ENCODE results near the gene HIBADH. TPM values are rescaled to one million over a fixed set of nuclear protein-coding genes. Genes with fewer than 3 reads are reported as not detected.
"Not testable (repeated sequence)": the region's sequence is repeated elsewhere in the genome, so short reads cannot be mapped to it uniquely, and the experiment has no call there.

The HIBADH gene
- total RNA-seq, 1 donor from 2014 or later = 108 TPM

DNA sequence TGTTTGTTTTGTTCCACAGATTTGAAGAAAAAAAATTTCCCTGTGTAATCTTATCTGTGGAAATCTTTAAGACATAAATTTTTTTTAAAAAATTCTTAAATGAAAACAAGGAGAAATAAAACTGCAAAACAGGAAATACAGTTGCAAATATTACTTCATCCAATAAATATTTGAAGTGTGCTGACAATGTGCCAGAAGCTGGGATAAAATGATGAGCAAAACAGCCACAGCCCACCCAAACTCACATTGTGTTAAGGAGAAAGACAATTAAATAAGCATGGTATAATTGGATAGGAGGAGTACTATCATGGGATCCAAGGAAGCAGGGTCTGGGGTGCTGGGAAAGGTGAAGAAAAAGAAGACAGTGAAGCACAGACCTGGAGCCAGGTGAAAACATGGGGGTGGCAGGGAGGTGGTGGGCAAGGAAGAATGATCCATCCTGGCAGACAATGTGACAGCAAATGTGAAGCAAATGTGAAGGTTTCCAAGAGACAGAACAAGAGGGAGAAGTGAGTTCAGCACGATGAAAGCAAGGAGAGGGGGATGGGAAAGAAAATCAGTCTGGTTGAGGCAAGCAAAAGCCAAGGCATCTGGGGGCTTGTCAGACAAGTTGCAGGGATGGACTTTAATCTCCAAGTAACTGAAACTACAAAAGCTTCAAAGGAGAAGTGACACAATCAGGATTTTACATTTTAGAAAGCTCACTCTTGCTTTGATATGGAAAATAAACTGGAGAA is 135.9 kb downstream of the HIBADH start:
- ATAC-seq (no peak), DNase-seq (ENCODE audit: missing footprints) (no peak)
- intact Hi-C loops (cut with DNase I) = no loop called here

DNA sequence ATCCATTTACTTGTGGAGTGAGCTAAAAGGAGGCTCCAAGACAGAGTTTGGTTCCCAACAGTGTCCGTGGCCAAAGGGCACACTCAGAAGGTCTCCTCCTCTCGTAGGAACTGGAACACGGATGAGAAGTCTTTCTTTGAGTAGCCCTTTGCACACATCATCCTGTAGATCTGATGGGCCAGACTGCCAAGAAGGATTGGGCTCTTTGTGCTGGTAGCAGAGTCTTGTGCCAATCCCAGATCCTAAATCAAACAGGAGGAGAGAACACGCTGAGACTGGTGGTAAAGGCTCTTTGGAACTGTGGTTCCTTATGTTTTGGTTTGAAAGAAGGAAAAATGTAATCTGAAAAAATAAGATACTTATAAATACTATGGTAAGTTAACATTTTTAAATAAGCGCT is 136.6 kb downstream of the HIBADH start:
- ATAC-seq = no peak
- intact Hi-C loops (cut with DNase I) = no loop called here
- DNase-seq (ENCODE audit: missing footprints) = no peak

- DNase-seq (ENCODE audit: missing footprints) = no peak
- intact Hi-C loops (cut with DNase I) = no loop called here
- ATAC-seq = no peak
Measured at GRCh38 chr7:27523321-27523720, 139.4 kb downstream of the HIBADH start.

GRCh38 chr7:27522566-27522965 is 140.1 kb downstream of the HIBADH start:
- DNase-seq (ENCODE audit: missing footprints) (no peak), ATAC-seq (no peak)
- intact Hi-C loops (cut with DNase I) = no loop called here

- intact Hi-C loops (cut with DNase I) = no loop called here
- ATAC-seq (peak; percentile 64), DNase-seq (ENCODE audit: missing footprints) (peak; percentile 64)
Measured at GRCh38 chr7:27520815-27521790, 141.6 kb downstream of the HIBADH start.

- ATAC-seq (no peak), DNase-seq (ENCODE audit: missing footprints) (no peak)
- intact Hi-C loops (cut with DNase I) = no loop called here
Measured at GRCh38 chr7:27519793-27520469, 142.8 kb downstream of the HIBADH start.

- DNase-seq (ENCODE audit: missing footprints) = no peak
- no peak for ATAC-seq
- intact Hi-C loops (cut with DNase I) = no loop called here
Measured at GRCh38 chr7:27518561-27519350, 143.9 kb downstream of the HIBADH start.

GRCh38 chr7:27516421-27516820 is 146.3 kb downstream of the HIBADH start:
- no peak for ATAC-seq
- no peak for DNase-seq (ENCODE audit: missing footprints)
- intact Hi-C loops (cut with DNase I) = no loop called here

- ATAC-seq (no peak), DNase-seq (ENCODE audit: missing footprints) (no peak)
- intact Hi-C loops (cut with DNase I) = no loop called here
Measured at GRCh38 chr7:27515933-27516332, 146.8 kb downstream of the HIBADH start.

GRCh38 chr7:27514861-27515260 is 147.8 kb downstream of the HIBADH start:
- DNase-seq (ENCODE audit: missing footprints) (no peak), ATAC-seq (no peak)
- intact Hi-C loops (cut with DNase I) = no loop called here

DNA sequence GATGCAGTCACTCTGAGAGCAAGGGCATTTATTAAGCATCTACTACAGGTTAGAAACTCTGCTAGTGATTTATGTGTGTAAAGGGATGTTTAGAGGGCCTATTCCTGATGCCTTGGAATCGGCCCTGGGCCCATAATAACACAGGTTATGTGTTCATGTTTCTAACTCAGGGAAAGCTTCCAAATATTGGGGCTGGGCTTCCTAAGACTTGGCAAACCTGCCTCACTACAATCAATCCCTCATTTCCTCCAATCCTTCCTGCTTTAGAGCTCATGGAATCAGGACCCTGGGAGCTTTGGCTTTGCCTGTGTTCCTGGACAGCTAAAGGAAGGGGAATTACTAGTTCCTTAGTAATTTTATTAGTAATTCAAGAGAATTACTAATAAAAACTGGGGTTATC is 148.8 kb downstream of the HIBADH start:
- intact Hi-C loops (cut with DNase I) = no loop called here
- DNase-seq (ENCODE audit: missing footprints) = no peak
- no peak for ATAC-seq

- intact Hi-C loops (cut with DNase I); ATAC-seq; DNase-seq (ENCODE audit: missing footprints): not testable (repeated sequence)
Measured at GRCh38 chr7:27511370-27511769, 151.3 kb downstream of the HIBADH start.

- no peak for ATAC-seq
- intact Hi-C loops (cut with DNase I) = no loop called here
- no peak for DNase-seq (ENCODE audit: missing footprints)
Measured at GRCh38 chr7:27510541-27510940, 152.1 kb downstream of the HIBADH start.

- intact Hi-C loops (cut with DNase I); DNase-seq (ENCODE audit: missing footprints); ATAC-seq: not testable (repeated sequence)
Measured at GRCh38 chr7:27501879-27502278, 160.8 kb downstream of the HIBADH start.

GRCh38 chr7:27501001-27501400 is 161.7 kb downstream of the HIBADH start:
- no peak for ATAC-seq
- no peak for DNase-seq (ENCODE audit: missing footprints)
- intact Hi-C loops (cut with DNase I) = no loop called here

DNA sequence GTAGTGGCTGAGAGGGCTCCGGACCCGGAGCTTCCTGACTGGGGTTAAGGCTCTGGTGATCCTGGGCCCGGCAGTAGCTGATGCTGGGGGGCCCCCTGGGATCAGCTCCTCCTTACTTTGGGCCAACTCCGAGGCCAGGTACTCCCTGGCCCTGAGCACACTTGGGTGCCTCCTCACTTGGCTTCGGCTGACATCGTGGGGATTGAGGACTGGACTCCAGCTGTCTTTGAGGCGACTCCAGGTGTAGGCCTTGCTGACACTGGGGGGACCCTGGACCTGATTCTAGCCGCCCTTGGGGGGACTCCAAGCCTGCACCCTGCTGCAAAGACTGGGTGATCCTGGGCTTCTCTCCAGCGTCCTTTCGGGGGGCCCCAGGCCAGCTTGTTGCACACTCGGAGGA is 170.5 kb downstream of the HIBADH start:
- intact Hi-C loops (cut with DNase I) = no loop called here
- ATAC-seq (no peak), DNase-seq (ENCODE audit: missing footprints) (no peak)

GRCh38 chr7:27491534-27491933 is 171.1 kb downstream of the HIBADH start:
- ATAC-seq (no peak), DNase-seq (ENCODE audit: missing footprints) (no peak)
- intact Hi-C loops (cut with DNase I) = no loop called here

- no peak for DNase-seq (ENCODE audit: missing footprints)
- intact Hi-C loops (cut with DNase I) = no loop called here
- no peak for ATAC-seq
Measured at GRCh38 chr7:27487509-27487908, 175.2 kb downstream of the HIBADH start.

- ATAC-seq = no peak
Measured at GRCh38 chr7:27484451-27484850, 178.2 kb downstream of the HIBADH start.

More at GRCh38 chr7:27484451-27484850, 178.2 kb downstream of the HIBADH start:
- no peak for DNase-seq (ENCODE audit: missing footprints)
- intact Hi-C loops (cut with DNase I) = no loop called here
